NOMO-1 (cell line): ENCODE data around the gene SEMA3B.
A peak's percentile ranks its signal among the peaks of the same experiment; 100 is the strongest.
"Not testable (repeated sequence)": the region's sequence is repeated elsewhere in the genome, so short reads cannot be mapped to it uniquely, and the experiment has no call there.

ENCODE experiments used
- DNase-seq, 2 experiments: peaks; one replicate each; lab custom pipeline; 2025; ENCODE audit not compliant: unreplicated experiment in 2 of 2; lab: John Stamatoyannopoulos, UW

The SEMA3B gene

DNA sequence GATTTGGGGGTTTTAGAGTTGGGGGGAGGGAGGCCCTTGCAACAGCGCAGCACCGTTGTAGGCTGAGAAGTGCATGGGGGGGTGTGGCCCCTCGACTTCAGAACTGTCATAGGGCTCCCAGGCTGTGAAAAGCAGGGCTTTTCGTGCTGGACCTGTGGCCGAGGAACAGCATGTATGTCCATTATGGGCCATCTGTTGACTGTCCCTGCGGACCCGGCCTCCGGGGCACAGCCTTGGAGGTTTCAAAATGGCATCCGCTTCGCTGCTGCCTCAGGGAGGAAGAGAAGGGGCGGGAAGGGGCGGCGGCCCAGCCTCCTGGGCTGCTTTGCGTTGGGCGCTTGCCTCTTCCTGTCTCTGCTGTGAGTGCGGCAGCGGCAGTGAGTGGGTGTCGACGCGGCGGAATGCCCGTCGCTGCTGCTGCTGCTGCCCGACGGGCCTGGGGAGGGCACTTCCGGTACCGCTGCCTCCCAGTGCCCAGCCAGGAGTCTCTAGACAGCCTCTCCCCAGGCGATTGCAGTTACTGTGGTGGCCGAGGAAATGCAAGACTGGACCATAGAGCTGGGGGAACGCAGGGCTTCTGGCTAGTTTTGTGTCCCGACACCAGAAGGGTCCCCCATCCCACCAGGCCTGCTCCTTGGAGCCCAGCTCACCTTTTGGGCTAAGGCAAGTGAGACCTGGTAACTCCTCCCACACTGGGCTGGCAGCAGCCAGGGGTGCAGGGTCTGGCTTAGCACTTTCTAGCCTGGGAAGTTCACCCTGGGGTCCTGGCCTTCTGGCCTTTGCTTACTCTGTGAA, 31.0 kb upstream of the SEMA3B start:
- peak; percentile 81 to 84 for DNase-seq

DNA sequence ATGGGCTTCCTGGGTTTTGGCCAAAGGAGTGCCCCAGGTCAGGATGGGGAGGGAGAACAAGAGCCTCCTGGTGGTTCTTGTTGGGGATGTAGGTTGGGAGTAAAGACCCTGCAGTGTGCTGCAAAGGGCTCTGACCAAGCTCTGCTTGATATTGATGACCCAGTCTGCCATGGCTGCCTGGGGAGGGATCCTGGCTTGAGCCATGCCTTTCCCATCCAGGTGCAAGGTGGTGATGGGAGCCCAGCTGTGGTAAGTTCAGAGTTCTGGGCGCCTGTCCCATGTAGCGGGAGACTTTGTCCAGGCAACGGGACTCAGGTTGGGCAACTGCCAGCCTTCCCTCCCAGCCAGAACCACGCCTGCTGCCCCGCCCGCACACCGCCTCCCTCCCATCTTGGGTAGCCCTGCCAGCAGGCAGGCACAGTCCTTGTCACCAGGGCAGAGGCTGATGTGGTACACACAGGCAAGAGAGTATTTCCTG, 30.4 kb upstream of the SEMA3B start:
- DNase-seq, result peak in 1 of 2 experiments; percentile 17

DNA sequence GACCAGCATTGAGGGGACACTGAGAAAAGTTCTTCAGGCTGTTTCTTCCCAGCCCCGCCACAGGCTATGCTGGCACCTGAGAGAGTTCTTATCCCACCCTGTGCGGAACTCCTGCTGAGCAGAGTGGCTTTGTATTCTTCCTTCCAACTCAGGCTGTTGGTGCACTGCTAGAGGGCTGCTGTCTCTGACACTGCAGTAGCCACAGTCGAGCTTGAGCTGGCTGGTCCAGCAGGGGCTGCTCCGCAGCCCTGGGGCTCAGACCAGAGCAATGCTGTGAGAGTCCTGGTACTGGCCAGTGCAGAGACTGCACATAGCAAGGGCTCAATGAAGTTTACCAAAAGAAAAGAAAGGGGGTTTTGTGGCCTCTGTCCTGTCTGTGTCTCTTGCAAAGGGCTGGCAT, 29.3 kb upstream of the SEMA3B start:
- no peak for DNase-seq

DNA sequence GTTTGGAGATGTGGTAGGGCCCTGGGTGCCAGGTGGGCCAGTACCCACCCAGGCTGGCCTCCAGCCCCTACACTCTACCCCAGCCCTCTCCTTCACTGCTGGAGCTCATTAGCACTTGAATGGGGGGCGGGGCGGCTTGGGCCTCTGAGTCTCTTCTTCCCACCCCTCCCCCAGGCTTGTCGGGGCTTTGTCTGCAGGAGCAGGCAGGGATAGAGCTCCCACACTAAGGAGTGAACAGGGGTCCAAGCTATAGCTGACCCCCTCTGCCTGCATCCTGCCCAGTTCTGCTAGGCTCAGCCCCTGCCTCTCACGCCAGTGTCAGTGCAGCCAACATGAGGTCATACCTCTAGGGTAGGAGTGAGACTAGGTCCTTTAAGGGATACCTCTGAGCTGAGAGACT, 27.8 kb upstream of the SEMA3B start:
- no peak for DNase-seq

DNA sequence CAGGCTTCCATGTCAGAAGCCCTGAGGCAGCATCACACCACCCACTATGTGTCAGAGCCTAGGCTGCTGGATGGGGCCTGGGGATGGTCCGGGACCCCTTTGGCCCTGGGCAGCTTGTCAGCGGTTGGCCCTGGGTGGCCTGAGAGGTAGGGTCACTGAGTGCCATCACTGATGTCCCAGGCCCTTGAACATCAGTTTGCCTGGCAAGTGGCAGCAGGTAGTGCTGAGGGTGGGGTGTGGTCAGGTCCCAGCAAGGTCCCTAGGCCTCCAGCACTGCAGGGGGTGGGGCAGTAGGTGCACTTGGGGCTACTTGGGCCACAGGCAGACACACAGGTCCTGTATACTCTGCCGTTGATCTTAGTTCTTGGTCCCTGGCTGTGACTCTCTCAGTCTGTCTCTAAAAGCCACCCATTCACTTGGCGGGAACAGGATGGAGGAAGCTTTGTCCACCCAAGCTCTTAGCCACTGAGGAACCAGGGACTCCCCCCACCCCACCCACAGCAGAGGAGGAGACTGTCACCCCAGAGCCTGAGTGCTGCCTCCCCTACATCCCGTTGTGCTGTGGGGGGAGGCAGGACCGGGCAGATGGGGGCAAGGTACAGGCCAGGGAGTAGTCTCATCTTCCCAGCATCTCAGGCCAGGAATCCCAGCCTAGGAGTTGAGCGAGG, 27.1 kb upstream of the SEMA3B start:
- no peak for DNase-seq

DNA sequence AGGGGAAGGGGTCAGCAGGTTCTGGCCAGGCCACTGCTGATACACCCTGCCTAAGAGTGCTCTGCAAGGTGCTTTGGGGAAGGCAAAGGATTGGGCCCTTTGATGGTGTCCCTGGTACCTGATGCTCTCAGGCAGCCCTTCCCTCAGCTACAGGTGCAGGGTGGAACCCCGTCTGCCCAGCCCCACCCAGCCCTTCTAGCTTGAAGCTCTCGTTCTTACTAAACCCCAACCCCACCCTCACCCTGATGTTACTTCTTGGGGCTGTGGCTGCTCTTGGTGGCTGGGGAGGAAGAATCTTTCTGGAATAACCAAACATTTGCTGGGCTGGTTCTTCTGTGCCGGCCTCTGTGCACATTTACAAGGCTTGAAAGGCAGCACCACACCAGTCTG, 26.6 kb upstream of the SEMA3B start:
- no peak for DNase-seq

DNA sequence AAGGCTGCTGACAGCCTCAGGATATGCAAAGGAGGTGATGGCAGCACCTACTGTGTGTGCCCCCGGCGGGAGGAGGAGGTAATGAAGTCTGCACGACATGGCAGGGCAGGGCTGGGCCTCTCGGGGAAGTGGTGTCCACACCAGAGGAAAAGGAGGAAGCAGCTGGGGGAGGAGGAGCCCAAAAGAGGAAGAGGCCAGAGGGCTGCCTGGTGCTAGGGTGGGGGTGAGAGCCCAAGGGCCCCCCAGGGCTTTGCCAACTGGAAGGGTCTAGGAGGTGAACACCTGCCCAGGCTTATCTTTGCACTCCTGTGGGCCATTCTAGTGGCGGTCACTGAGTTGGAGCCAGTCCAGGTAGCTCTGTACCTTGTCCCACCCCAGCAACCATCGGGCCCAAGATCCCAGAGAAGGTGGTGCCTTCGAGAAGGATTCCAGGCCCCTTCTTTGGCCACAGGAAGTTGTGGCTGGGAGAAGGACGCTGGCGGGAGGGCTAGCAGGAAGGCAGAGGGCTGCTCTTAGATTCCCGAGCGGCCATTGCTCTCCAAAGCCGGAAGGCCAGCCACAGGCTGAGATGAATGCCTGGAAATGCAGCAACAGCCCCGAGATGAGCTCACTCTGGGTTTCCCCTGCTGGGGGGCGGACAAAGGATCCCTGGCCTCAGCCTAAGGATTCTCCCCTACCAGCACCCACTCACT, 25.9 kb upstream of the SEMA3B start:
- peak; percentile 94 to 97 for DNase-seq

DNA sequence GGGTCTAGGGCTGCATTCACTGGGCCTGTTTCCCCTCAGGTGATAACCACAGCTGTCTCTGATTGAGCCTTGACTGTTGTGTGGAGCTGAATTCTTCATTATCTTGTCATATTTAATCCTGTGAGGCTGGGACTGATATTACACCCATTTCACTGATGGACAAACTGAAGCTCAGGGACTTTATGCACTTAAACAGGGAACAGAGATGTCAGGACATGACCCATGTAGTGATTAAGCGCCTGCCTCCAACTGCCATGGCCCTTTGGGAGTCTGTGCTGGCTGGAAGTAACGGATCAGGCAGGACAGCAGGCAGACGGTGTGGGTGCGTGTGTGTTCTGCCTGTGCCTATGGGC, 25.4 kb upstream of the SEMA3B start:
- DNase-seq, result no peak

DNA sequence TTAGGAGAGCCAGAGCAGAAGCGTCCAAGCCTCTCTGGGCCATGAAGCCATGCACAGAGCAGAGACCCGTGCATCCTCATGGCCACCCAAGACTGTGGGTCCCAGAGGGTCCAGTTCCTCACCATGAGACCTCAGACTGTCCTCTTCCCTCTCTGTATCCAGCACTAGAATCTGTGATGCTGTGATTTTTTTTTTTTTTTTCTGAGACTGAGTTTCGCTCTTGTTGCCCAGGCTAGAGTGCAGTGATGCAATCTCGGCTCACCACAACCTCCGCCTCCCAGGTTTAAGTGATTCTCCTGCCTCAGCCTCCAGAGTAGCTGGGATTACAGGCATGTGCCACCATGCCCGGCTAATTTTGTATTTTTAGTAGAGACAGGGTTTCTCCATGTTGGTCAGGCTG, 24.1 kb upstream of the SEMA3B start:
- not testable (repeated sequence) for DNase-seq

DNA sequence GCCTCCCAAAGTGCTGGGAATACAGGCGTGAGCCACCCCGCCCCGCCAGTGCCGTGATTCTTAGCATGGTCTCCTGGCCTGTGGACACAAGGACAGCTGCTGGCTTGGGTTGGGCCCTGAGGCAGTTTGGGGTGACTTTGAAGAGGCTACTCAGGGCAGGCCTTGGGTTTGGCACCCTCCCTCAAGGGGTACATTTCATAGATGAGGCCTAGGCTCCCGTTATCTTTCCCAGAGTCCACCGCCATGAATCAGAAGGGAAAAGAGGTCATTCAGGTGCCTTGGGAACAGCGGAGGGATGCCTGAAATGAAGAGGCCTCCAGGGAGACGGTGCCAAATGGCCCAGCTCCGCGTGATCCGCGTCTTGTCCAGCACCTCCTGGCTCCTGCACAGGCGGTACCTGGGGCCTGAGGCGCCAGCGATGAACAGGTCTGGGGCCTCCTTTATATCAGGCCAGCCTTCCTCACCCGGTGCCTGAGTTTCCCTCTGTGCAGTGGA, 23.6 kb upstream of the SEMA3B start:
- no peak for DNase-seq

DNA sequence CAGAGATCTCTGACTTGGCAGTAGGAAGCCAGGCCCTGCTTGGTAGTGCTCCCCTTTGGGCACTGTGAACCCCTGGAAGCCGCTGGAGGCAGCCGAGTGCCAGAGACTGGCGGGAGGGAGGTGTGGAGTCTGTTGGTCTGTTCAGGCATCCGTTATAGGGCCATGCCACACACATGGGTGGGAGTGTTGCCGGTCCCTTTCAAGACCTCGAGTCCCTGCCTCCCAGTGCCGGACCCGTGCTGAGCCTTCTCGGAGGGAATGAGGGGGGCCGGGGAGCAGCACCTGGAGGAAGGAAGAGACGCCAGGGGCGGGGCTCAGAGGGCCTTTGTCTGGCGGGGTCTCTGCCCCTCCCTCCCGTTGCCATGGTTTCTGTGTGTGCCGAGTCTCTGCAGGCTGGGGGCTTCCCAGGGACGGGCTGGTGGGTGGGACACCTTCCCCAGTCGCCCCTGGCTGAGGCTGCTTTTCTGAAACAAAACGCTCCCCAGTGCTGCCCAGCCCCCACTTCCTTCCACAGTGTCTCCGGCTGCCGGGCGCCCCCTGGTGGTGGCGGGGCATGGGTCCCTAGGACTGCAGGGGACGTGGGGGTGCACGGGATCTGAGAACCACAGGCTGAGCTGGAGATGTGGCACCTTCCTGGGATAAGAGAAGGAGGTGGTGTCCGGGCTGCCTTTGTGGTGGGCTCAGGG, 23.0 kb upstream of the SEMA3B start:
- DNase-seq, result peak; percentile 63 to 68

DNA sequence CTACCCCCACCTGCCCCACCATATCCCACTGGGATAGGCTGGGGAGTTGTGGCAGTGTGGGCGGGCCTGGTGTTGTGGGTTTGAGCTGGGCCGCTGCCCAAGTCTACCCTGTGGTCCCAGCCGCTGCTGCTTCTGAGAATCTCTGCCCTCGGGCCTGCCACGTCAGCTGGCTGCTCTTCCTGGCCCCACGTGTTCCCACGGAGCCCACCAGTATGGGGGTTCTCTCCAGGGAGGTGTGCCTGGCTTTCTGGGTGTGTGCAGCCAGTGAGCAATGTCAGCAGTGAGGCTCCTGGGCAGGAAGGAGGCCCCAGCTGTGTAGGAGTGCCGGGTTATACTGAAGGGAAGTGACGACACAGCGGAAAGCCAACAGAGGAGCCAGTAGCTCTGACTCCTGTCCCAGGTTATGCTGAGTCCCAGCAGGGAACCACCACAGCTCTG, 22.4 kb upstream of the SEMA3B start:
- peak; percentile 27 to 64 for DNase-seq

DNA sequence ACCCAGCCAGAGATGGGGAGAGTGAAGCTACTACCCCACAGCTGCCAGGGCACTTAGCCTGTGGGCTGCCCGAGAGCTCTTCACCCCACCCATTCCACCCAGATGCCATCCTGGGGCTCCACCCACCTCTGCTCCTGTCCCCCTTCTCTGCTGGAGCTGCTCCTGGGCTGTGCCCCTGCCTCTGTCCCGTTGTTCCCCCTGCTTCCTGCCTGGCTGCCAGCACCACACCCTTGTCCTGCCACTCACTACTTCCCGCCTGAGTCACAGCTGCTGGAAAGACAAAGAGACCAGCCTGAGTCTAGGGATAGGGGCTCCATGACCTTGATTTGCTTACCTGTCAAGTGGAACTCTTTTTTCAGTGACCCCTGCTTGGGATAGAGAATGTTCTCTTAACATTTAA, 20.6 kb upstream of the SEMA3B start:
- no peak for DNase-seq

DNA sequence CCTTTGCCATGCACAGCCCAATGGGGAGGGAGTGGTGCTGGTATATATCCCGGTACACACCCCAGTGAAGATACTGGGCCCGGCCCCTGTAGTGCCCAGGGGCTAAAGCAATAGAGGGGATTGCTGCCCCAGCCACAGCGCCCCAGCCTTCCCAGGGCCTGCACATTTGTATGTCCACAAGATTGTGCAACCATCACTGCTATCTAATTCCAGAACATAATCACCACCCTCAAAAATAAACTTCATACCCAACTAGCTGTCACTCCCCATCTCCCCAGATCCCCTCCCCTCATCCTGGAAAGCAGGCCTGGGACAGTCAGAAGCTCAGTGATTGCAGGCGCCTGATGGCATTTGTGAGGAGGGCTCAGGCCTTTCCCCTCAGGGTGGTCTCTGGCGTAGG, 19.5 kb upstream of the SEMA3B start:
- DNase-seq, result no peak

DNA sequence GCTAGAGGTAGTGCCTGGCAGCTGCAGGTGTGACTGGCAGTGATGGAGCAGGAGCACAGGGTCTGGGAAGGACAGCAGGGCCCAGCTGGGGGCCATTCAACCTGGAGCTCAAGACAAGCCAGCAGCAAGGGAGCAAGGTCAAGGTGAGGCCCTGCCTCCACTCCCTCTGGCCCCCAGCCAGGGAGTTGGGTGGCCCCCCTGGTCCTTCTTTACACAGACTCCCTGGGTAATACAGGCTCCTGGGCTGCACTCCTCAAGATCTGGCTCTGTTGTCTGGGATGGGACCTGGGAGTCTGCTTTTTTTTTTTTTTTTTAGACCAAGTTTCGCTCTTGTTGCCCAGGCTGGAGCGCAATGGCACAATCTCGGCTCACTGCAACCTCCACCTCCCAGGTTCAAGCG, 18.4 kb upstream of the SEMA3B start:
- no peak for DNase-seq

DNA sequence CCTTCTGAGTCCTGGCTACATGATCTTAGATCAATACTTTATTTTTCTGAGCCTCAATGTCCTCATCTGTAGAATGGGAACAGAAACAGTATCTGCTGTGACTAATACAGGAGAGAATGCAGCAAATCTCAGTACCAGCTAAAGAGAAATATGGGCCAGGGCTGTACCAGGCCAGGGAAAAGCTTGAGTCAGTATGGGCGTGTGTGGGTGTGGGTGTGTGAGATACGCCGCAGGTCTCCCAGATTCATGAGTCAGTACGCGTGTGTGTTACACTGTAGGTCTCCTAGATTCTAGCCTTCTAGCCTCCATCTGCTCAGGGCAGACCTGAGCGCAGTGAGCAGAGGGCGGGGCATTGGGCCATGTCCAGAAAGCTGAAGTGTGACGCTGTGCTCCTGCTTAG, 17.7 kb upstream of the SEMA3B start:
- no peak for DNase-seq

DNA sequence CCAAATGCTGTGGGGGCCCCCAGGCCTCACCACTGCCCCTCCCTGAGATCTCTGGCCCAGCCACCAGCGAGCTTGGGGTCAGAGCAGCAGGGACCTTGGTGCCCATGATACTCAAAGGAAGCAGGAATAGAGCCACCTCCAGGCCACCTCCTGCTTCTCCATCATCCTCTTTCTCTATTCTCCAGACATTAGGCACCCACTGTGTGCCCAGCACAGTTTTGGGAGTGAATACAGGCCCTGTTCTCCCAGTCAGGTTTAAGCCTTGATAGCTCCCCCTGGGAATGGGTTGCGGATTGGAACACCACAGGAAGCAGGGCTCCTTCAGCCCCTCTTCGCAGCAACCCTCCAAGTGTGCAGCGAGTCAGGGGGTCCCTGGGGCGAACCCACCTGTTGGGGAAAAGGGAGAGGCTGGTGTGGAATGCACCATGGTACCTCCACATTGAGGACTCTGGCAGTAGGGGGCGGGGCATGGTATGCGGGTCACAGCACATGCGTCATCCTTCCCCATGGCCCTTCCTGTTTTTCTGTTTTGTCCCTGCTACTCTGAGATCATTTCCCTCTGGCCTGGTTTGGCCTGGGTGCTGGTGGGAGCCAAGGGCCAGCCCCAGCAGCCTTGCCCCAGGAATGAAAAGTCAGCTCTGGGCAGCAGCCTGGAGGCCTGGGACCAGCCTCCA, 14.2 kb upstream of the SEMA3B start:
- peak; percentile 41 to 46 for DNase-seq

DNA sequence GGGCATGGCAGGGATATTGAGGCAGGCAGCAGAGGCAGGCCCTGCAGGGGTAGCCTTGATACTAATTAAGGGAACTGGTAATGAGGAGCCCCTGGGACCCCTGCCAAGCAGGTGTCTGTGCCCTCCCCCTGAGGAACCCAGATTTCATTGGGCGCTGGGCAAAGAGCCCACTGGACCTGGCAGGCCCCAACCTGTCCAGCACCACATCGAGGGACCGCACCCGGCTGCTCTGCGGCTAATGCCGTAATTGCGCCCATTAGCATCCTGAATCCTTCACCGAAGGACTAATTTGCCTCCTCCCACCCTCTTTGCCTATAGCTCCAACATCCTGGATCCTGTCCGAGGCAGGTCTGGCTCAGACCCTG, 13.7 kb upstream of the SEMA3B start:
- no peak for DNase-seq

DNA sequence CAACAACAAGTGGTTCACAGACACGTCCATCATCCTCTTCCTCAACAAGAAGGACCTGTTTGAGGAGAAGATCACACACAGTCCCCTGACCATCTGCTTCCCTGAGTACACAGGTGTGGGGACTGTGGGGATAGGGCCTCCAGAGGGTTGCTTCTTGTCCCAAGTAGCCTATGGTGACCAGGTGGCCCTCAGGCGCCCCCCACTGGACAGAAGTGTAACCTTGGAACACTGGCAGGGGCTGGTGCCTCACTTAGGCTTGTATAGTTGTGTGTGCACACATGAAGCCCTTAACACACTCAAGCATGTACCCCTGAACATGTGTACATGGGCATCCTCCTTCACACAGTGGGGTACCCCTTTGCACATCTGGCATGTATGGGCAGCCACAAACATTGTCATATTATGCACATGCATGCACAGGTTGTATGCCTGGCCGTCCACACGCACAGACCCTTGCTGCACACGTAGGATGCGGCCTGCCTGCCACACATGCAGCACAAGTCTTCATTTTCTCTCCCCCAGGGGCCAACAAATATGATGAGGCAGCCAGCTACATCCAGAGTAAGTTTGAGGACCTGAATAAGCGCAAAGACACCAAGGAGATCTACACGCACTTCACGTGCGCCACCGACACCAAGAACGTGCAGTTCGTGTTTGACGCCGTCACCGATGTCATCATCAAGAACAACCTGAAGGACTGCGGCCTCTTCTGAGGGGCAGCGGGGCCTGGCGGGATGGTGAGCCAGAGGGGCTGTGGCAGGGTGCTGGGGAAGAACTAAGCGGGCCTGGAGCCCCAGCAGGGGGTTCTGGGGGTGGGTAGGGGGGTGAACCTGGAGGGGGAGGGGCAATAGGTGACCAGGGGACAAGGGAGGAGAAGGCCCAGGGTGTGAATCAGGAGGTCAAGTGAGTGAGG, 11.7 kb upstream of the SEMA3B start:
- no peak for DNase-seq
